ENCODE results near the gene HPN. TPM values are rescaled to one million over a fixed set of nuclear protein-coding genes. Genes with fewer than 3 reads are reported as not detected.

The HPN gene
- total and polyA plus RNA-seq, 4 donors, result 0.20 to 1.4 (median 0.79) TPM

DNA sequence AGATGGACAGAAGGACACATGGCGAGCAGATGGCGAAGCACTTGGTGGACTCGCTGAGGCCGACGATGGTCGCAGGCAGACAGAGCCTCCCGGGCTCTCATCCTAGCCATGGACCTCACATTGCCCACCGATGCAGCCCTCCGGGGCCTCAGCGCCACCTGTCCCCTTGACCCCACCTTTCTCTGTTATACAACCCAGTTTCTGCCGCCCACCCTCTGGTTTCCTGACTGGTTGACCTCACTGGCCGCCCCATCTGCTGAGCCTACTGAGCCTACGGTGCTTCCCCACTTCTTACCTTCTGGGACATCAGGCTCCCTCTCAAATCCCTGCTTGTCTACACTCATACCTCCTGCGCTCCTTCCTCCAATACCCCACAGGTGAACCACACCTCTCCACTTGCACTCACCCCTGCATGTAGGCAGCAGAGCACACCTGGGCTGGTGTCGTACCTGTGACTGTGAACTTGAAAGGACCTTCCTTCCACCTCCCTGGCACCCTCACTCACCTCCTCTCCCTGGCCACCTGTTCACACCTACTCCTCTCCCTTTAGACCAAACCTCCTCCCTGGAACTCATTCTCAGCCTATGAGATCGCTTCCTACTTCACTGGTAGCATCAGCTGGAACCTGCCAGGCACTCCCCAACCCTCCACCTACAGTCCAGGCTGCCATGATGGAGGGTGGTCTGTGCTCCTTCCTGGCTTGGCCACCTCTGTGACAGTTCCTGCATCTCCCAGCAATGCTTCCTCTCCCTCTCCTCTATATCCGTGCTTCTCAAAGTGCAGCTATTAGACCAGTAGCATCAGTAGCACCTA is 36.1 kb downstream of the HPN start:
- H3K9me3 ChIP-seq (ENCODE audit: control insufficient read depth, insufficient read depth, low read length), result no peaks in the 10 kb centered on the region
- H3K27ac ChIP-seq (ENCODE audit: low read depth, low read length), result no peak overlapping the region
- WGBS (ENCODE audit: insufficient coverage), result 89% methylated on average over 15 of the region's 17 CpGs
- H3K4me1 ChIP-seq (ENCODE audit: control insufficient read depth, insufficient read depth, low read length), result no peaks in the 10 kb centered on the region
- peaks cover 3% of the 10 kb centered on the region for H3K36me3 ChIP-seq (ENCODE audit: control insufficient read depth, insufficient read depth, low read length)
- no peak for DNase-seq (ENCODE audit: low read depth in 4 of 6, low spot score in 6 of 6)
- H3K4me3 ChIP-seq (ENCODE audit: low read depth, low read length), result no peak overlapping the region
- no peaks in the 10 kb centered on the region for H3K27me3 ChIP-seq (ENCODE audit: control insufficient read depth, insufficient read depth, low read length)

DNA sequence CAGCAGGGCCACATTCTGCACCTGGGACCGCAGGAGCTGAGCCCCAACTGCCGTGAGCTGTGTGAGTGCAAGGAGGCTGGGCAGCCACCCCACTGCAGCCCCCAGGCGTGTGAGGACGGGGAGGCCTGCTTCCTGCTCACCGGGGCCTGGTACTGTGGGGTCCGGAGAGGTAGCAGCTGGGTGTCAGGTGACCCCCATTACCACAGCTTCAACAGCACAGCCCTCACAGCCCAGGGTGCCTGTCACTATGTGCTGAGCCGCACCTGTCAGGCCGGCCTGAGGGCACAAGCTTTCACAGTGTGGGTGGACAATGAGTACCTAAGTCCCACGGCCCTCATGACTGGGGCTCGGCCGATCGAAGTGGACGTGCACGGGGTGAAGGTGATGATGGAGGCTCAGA is 38.3 kb downstream of the HPN start:
- H3K4me1 ChIP-seq (ENCODE audit: control insufficient read depth, insufficient read depth, low read length), result no peaks in the 10 kb centered on the region

GRCh38 chr19:35080613-35081170 is 39.2 kb downstream of the HPN start:
- no peak overlapping the region for H3K27ac ChIP-seq (ENCODE audit: low read depth, low read length)

More for the DNA sequence above, 38.3 kb downstream of the HPN start:
- no peak overlapping the region for H3K4me3 ChIP-seq (ENCODE audit: low read depth, low read length)
- no peak for DNase-seq (ENCODE audit: low read depth in 4 of 6, low spot score in 6 of 6)
- H3K27me3 ChIP-seq (ENCODE audit: control insufficient read depth, insufficient read depth, low read length), result no peaks in the 10 kb centered on the region
- H3K9me3 ChIP-seq (ENCODE audit: control insufficient read depth, insufficient read depth, low read length), result no peaks in the 10 kb centered on the region
- 94% methylated on average over 13 of the region's 14 CpGs for WGBS (ENCODE audit: insufficient coverage)
- no peak overlapping the region for H3K27ac ChIP-seq (ENCODE audit: low read depth, low read length)
- H3K36me3 ChIP-seq (ENCODE audit: control insufficient read depth, insufficient read depth, low read length), result peaks cover 3% of the 10 kb centered on the region

GRCh38 chr19:35081201-35081600 is 39.7 kb downstream of the HPN start:
- WGBS (ENCODE audit: insufficient coverage), result 77% methylated on average over 3 of the region's 6 CpGs
- H3K36me3 ChIP-seq (ENCODE audit: control insufficient read depth, insufficient read depth, low read length), result peaks cover 3% of the 10 kb centered on the region
- H3K27ac ChIP-seq (ENCODE audit: low read depth, low read length), result no peak overlapping the region
- H3K4me1 ChIP-seq (ENCODE audit: control insufficient read depth, insufficient read depth, low read length), result no peaks in the 10 kb centered on the region
- no peak for DNase-seq (ENCODE audit: low read depth in 4 of 6, low spot score in 6 of 6)
- H3K27me3 ChIP-seq (ENCODE audit: control insufficient read depth, insufficient read depth, low read length), result no peaks in the 10 kb centered on the region
- H3K9me3 ChIP-seq (ENCODE audit: control insufficient read depth, insufficient read depth, low read length), result no peaks in the 10 kb centered on the region
- H3K4me3 ChIP-seq (ENCODE audit: low read depth, low read length), result no peak overlapping the region

More at GRCh38 chr19:35080613-35081170, 39.2 kb downstream of the HPN start:
- no peaks in the 10 kb centered on the region for H3K9me3 ChIP-seq (ENCODE audit: control insufficient read depth, insufficient read depth, low read length)
- no peak for DNase-seq (ENCODE audit: low read depth in 4 of 6, low spot score in 6 of 6)
- peaks cover 3% of the 10 kb centered on the region for H3K36me3 ChIP-seq (ENCODE audit: control insufficient read depth, insufficient read depth, low read length)
- no peaks in the 10 kb centered on the region for H3K4me1 ChIP-seq (ENCODE audit: control insufficient read depth, insufficient read depth, low read length)
- WGBS (ENCODE audit: insufficient coverage), result 85% methylated on average over 16 of the region's 16 CpGs
- H3K4me3 ChIP-seq (ENCODE audit: low read depth, low read length), result no peak overlapping the region
- no peaks in the 10 kb centered on the region for H3K27me3 ChIP-seq (ENCODE audit: control insufficient read depth, insufficient read depth, low read length)

- DNase-seq (ENCODE audit: low read depth in 4 of 6, low spot score in 6 of 6), result no peak
- Histone ChIP-seq H3K27ac (ENCODE audit: low read depth, low read length) (no peak overlapping the region), H3K9me3 (ENCODE audit: control insufficient read depth, insufficient read depth, low read length) (no peaks in the 10 kb centered on the region), H3K27me3 (ENCODE audit: control insufficient read depth, insufficient read depth, low read length) (no peaks in the 10 kb centered on the region), H3K4me1 (ENCODE audit: control insufficient read depth, insufficient read depth, low read length) (no peaks in the 10 kb centered on the region), H3K4me3 (ENCODE audit: low read depth, low read length) (no peak overlapping the region), H3K36me3 (ENCODE audit: control insufficient read depth, insufficient read depth, low read length) (peaks cover 3% of the 10 kb centered on the region)
- 82% methylated on average over 14 of the region's 15 CpGs for WGBS (ENCODE audit: insufficient coverage)
Measured at GRCh38 chr19:35083691-35084508, 42.4 kb downstream of the HPN start.

- Histone ChIP-seq H3K9me3 (ENCODE audit: control insufficient read depth, insufficient read depth, low read length) (no peaks in the 10 kb centered on the region), H3K27ac (ENCODE audit: low read depth, low read length) (no peak overlapping the region), H3K27me3 (ENCODE audit: control insufficient read depth, insufficient read depth, low read length) (no peaks in the 10 kb centered on the region), H3K36me3 (ENCODE audit: control insufficient read depth, insufficient read depth, low read length) (peaks cover 3% of the 10 kb centered on the region), H3K4me1 (ENCODE audit: control insufficient read depth, insufficient read depth, low read length) (no peaks in the 10 kb centered on the region), H3K4me3 (ENCODE audit: low read depth, low read length) (no peak overlapping the region)
- WGBS (ENCODE audit: insufficient coverage), result 89% methylated on average over 3 of the region's 3 CpGs
- DNase-seq (ENCODE audit: low read depth in 4 of 6, low spot score in 6 of 6), result no peak
Measured at GRCh38 chr19:35084509-35084762, 42.9 kb downstream of the HPN start.

DNA sequence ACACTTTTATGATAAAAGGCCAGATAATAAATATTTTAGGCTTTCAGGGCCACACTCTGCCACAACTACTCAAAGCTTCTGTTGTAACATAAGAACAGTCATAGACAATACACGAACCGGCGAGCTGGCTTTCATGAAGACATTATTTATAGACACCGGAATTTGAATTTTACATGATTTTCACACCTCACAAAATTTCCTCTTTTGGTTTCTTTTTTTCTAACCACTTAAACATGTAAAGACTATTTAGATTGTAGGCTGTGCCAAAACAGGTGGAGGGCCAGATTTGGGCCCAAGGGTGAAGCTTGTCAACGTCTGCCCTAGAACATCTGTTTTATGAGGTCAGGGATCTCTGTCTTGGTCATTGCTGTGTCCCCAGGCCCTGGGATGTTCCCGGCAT is 44.4 kb downstream of the HPN start:
- Histone ChIP-seq H3K4me3 (ENCODE audit: low read depth, low read length) (no peak overlapping the region), H3K27me3 (ENCODE audit: control insufficient read depth, insufficient read depth, low read length) (peaks cover 2% of the 10 kb centered on the region), H3K9me3 (ENCODE audit: control insufficient read depth, insufficient read depth, low read length) (no peaks in the 10 kb centered on the region), H3K4me1 (ENCODE audit: control insufficient read depth, insufficient read depth, low read length) (peaks cover 8% of the 10 kb centered on the region), H3K36me3 (ENCODE audit: control insufficient read depth, insufficient read depth, low read length) (no peaks in the 10 kb centered on the region), H3K27ac (ENCODE audit: low read depth, low read length) (no peak overlapping the region)
- 78% methylated on average over 1 of the region's 6 CpGs for WGBS (ENCODE audit: insufficient coverage)
- peak in 1 of 6 donors; percentile 23 for DNase-seq (ENCODE audit: low read depth in 4 of 6, low spot score in 6 of 6)

DNA sequence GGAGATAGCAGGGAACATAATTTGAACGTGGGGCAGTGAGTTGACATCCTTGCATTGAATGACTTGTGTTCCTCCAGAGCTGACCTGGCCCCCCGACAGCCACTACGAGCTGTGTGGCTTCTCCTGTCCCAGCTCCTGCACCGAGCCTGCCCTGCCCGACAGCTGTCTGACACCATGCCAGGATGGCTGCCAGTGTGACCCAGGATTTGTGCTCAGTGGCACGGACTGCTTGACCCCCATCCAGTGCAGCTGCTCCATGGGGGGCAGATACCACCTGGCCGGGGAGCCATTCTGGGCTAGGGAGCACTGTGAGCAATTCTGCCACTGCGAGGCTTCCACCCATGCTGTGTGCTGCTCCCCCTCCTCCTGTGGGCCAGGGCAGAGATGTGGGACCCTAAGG is 44.9 kb downstream of the HPN start:
- H3K36me3 ChIP-seq (ENCODE audit: control insufficient read depth, insufficient read depth, low read length), result no peaks in the 10 kb centered on the region
- H3K27ac ChIP-seq (ENCODE audit: low read depth, low read length), result no peak overlapping the region
- peaks cover 2% of the 10 kb centered on the region for H3K27me3 ChIP-seq (ENCODE audit: control insufficient read depth, insufficient read depth, low read length)
- H3K4me3 ChIP-seq (ENCODE audit: low read depth, low read length), result no peak overlapping the region
- DNase-seq (ENCODE audit: low read depth in 4 of 6, low spot score in 6 of 6), result no peak
- H3K9me3 ChIP-seq (ENCODE audit: control insufficient read depth, insufficient read depth, low read length), result no peaks in the 10 kb centered on the region
- WGBS (ENCODE audit: insufficient coverage), result 69% methylated on average over 8 of the region's 8 CpGs
- peaks cover 11% of the 10 kb centered on the region for H3K4me1 ChIP-seq (ENCODE audit: control insufficient read depth, insufficient read depth, low read length)

DNA sequence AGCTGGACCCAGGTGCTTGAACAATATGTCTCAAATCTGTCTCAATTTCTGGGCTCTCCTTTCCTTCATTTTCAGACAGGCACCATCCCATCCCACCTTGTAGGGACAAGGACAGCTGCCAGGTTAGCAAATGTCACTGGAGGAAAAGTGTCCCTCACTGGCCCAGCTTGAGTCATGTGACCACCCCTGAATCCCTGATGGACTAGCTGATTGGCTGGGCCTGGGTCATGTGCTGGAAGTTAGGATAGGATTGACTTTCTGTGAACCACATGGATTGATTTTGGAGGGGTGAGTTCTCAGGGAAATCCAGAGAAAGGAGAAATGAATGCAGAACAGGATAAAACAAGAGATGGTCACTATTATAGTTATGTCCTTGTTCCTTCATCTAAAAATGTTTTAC is 45.9 kb downstream of the HPN start:
- Histone ChIP-seq H3K9me3 (ENCODE audit: control insufficient read depth, insufficient read depth, low read length) (no peaks in the 10 kb centered on the region), H3K4me1 (ENCODE audit: control insufficient read depth, insufficient read depth, low read length) (peaks cover 11% of the 10 kb centered on the region), H3K4me3 (ENCODE audit: low read depth, low read length) (no peak overlapping the region), H3K27ac (ENCODE audit: low read depth, low read length) (no peak overlapping the region), H3K36me3 (ENCODE audit: control insufficient read depth, insufficient read depth, low read length) (no peaks in the 10 kb centered on the region), H3K27me3 (ENCODE audit: control insufficient read depth, insufficient read depth, low read length) (peaks cover 2% of the 10 kb centered on the region)
- no peak for DNase-seq (ENCODE audit: low read depth in 4 of 6, low spot score in 6 of 6)

All from spinal cord (tissue), 10 donors.